HCT116 (cell line): ENCODE measurements around the gene DTNBP1.

ENCODE experiments used
- EGR1 ChIP-seq: IDR thresholded peaks from 2 replicates; pipeline ENCODE4 v1.6.1; 2012; ENCODE audit warnings: low read depth
- POLR2A ChIP-seq: IDR thresholded peaks from 2 replicates; pipeline ENCODE4 v1.7.0; 2011; ENCODE audit warnings: borderline replicate concordance; ENCODE audit not compliant: insufficient read depth, insufficient read length; ENCODE audit errors: extremely low read depth
- POLR2AphosphoS5 ChIP-seq: IDR thresholded peaks from 2 replicates; pipeline ENCODE4 v1.6.1; 2011; ENCODE audit warnings: mild to moderate bottlenecking, low read depth, low read length, moderate library complexity
- TCF7L2 ChIP-seq: IDR thresholded peaks from 2 replicates; pipeline ENCODE4 v1.7.0; 2011; ENCODE audit warnings: borderline replicate concordance, inconsistent platforms; ENCODE audit not compliant: insufficient read depth, insufficient read length; ENCODE audit errors: extremely low read depth
- YY1 ChIP-seq: IDR thresholded peaks from 2 replicates; pipeline ENCODE4 v1.6.1; 2011; ENCODE audit warnings: low read length, low read depth, moderate library complexity, mild to moderate bottlenecking; ENCODE audit not compliant: insufficient replicate concordance; ENCODE audit errors: extremely low read depth
- TF ChIP-seq, protein P1 (sequence below), 3 experiments: fragments of 200-600 bp in 1 of 3; sonication (generic) in 1 of 3; IDR thresholded peaks in 2 of 3; conservative IDR thresholded peaks in 1 of 3; 2 replicates each; pipeline ENCODE4 v1.5.1; 2012 to 2017; ENCODE audit warnings: low read depth in 2 of 3, low read length in 2 of 3, antibody characterized with exemption in 1 of 3, borderline replicate concordance in 1 of 3, control low read depth in 1 of 3, mild to moderate bottlenecking in 1 of 3, mixed read lengths in 1 of 3, mixed run types in 1 of 3, moderate library complexity in 1 of 3; ENCODE audit not compliant: insufficient read depth in 1 of 3

DNA sequence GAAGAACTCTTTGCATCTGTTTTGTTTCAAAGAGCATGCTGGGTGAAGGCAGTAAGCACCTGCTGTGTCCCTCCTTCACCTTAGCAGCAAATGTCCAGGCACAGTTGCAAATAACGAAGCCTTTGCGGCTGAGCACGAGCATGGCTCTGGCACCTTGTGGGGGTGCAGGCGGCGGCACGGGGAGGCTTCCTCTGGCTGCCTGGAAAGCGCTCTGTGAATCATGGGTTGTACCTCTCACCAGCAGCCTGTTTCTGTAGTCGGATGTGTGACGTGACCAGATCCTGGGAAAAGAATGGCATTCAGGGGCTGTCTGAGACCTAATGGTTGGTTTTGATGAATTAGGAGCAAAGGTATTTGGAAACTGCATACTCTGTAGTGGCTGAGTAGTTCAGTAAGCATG is 144.8 kb downstream of the DTNBP1 start:
- TF ChIP-seq POLR2A (no peak), POLR2AphosphoS5 (no peak), YY1 (no peak), EGR1 (no peak), TCF7L2 (no peak)
- TF ChIP-seq, protein P1, sequence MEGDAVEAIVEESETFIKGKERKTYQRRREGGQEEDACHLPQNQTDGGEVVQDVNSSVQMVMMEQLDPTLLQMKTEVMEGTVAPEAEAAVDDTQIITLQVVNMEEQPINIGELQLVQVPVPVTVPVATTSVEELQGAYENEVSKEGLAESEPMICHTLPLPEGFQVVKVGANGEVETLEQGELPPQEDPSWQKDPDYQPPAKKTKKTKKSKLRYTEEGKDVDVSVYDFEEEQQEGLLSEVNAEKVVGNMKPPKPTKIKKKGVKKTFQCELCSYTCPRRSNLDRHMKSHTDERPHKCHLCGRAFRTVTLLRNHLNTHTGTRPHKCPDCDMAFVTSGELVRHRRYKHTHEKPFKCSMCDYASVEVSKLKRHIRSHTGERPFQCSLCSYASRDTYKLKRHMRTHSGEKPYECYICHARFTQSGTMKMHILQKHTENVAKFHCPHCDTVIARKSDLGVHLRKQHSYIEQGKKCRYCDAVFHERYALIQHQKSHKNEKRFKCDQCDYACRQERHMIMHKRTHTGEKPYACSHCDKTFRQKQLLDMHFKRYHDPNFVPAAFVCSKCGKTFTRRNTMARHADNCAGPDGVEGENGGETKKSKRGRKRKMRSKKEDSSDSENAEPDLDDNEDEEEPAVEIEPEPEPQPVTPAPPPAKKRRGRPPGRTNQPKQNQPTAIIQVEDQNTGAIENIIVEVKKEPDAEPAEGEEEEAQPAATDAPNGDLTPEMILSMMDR (IDR thresholded peaks at IDR 0.05 in 2 of 3, conservative IDR thresholded peaks at IDR 0.05 in 1 of 3; ENCODE audit: borderline replicate concordance in 1 of 3, insufficient read depth in 1 of 3, low read depth in 2 of 3, low read length in 2 of 3), result no peak
